Measurements from ENCODE around the gene ABO.
"Not testable (repeated sequence)": the region's sequence is repeated elsewhere in the genome, so short reads cannot be mapped to it uniquely, and the experiment has no call there.

ABO gene

GRCh38 chr9:133221994-133222393 is 53.0 kb downstream of the ABO start:
- not testable (repeated sequence) for DNase-seq

- DNase-seq = no peak
Observed at GRCh38 chr9:133221177-133221809, 53.7 kb downstream of the ABO start.

DNA sequence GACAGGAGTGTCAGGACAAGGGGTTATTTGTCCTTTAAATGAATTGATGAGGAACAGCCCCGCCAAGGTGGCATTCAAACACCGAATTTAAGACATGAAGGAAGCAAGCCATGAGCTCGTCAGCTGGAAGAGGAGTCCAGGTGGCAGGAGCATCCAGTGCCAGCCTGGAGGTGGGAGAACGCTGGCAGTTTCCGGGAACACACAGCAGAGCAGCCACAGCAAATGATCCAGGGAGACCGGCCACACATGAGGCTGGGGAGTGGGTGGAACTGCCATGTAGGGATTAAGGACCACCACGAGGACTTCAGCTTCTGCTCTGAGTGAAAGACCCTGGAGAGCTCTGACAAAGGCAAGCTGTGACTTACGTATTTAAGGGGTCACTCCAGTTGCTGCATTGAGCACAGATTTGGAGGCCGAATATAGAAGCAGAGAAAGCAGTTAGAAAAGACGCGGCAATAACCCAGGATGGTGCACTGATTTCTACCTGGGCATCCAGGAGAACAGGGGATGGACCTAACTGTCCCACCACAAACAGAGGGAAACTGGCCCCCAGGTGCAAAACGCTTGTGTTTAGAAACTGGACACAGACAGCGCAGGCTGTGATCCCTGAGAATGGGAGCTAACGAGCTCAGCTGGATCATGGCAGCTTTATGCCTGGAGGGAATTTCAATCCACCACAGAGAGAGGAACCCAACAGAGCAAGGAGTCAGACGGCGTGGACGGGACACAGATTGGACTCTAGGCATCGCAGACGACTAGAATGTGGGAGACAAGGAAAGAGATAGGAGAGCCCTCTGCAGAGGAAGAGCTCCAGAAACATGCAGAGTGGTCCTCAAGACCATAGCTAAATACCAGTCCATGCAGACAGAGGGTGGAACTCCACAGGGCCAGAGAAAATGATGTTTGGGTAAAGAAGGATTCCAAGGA is 56.7 kb downstream of the ABO start:
- not testable (repeated sequence) for DNase-seq

DNA sequence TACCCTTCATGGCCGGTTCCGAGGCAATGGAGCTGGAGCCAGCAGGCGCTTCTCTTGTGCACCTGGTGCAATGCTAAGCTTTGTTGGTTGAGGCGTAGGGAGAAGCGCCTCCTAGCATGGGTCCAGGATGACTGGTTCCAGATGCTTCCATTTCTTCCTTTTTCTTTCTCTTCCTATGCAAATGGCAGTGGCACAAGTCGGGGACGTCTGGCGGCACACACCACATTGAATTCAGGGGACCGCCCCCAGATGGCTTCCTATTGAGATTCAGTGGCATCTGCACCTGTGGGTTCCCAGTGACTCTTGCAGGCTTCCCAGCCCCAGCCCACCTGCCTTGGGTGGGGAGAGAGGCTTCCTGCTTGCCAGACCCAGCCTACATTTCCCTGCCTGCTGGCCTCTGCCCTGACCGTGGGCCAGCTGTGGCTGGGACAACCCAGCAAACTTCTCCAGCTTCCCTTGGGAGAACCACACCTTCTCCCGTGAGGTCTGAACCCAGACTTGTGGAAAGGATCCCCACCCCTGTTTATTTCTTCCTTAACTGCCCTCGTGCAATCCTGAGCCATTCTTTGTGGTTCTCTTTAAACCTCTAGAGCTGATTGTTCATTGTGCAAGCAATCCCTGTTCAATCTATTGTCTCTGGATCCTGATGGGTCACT is 57.5 kb downstream of the ABO start:
- DNase-seq = not testable (repeated sequence)

GRCh38 chr9:133214276-133214675 is 60.7 kb downstream of the ABO start:
- DNase-seq = not testable (repeated sequence)

GRCh38 chr9:133210609-133211008 is 64.4 kb downstream of the ABO start:
- no peak for DNase-seq

DNA sequence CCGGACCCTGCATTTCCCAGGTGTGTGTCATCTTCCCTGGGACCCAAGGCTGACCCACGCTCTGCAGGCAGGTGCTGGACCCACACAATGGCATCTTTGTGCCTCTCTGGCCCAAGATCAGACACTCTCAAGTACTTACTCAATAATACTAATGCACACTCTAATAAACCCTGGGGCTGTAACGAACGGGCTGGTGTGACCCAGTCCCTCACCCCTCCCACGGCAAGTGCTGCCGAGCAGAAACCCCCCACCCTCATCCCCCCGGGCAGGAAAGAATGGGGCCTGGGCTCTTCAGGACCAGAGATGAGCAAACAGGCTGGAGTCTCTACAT is 64.8 kb downstream of the ABO start:
- no peak for DNase-seq

- DNase-seq = not testable (repeated sequence)
Observed at GRCh38 chr9:133209327-133210201, 65.4 kb downstream of the ABO start.

DNA sequence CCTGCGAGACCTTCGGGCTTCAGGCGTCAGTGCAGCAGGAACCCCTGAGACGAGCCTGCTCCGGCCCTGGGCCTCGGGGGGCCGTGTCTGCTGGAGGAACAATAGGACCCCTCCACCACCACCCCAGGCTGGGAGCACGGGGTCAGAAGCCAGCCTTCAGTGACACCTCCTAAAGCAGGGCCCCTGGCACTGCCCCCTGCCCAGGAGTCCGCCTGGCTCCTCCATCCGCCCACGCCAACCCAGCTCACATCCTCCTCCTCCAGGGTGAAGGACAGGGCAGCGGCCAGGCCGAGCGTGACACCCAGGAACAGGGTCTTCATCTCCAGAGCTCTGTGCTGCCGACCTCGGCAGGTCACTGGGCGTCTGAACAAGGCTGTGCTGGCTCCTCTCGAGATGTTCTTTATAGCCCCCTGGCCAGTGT is 66.1 kb downstream of the ABO start, which contains the start of gene OBP2B:
TSS of gene OBP2B (minus strand) at position 371 of the 421 bp plus-strand sequence. CDS start at position 320, 51 bp downstream.
- DNase-seq = not testable (repeated sequence)

- not testable (repeated sequence) for DNase-seq
Observed at GRCh38 chr9:133208171-133208879, 66.7 kb downstream of the ABO start.

DNA sequence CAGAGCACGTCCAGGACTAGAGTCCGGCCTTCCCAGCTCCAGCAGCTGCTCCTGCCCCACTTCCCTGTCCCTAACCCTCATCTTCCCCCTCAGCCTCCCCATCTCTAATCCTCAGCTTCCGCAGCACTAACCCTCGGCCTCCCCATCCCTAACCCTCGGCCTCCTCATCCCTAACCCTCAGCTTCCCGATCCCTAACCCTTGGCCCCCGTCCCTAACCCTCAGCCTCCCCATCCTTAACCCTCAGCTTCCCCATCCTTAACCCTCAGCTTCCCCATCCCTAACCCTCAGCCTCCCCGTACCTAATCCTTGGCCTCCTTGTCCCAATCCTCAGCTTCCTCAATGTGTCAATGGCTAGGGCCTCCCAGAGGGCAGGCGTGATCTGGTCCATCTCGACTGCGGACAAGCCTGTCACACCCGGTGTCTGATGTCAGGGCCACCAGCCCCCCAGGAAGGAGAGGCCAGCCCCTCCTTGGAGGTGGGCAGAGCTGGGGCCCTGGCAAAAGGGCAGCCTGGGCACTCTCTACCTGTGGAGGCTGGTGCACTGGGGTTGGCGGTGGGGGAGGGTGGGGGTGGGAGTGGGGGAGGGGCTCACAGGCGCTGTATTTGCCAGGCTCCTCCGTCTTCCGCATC is 67.3 kb downstream of the ABO start:
- DNase-seq = no peak

- no peak for DNase-seq
Observed at GRCh38 chr9:133207021-133207531, 67.9 kb downstream of the ABO start.

- no peak for DNase-seq
Observed at GRCh38 chr9:133205996-133206931, 68.7 kb downstream of the ABO start.

- DNase-seq = not testable (repeated sequence)
Observed at GRCh38 chr9:133205481-133205887, 69.5 kb downstream of the ABO start.

Data from NCI-H2171 (cell line).